Measurements from ENCODE around the gene FRY.

The FRY gene

GRCh38 chr13:32265726-32266125 is 234.2 kb downstream of the FRY start:
- no peak for DNase-seq (ENCODE audit: low read depth in 1 of 2, low spot score in 1 of 2)
- H3K4me3 ChIP-seq (replicated peaks; ENCODE audit: insufficient read depth, low read length): no peak overlapping the region
- no peak for TF ChIP-seq SPI1 (IDR thresholded peaks at IDR 0.05; ENCODE audit: borderline replicate concordance, low read depth)
- no peak for TF ChIP-seq POLR2AphosphoS5 (IDR thresholded peaks at IDR 0.05; ENCODE audit: low read depth)
- no peak for TF ChIP-seq REST (IDR thresholded peaks at IDR 0.05; ENCODE audit: insufficient replicate concordance, low read depth)
- TF ChIP-seq GABPA (IDR thresholded peaks at IDR 0.05; ENCODE audit: low read depth): no peak
- TF ChIP-seq CTCF (IDR thresholded peaks at IDR 0.05; ENCODE audit: insufficient read depth, low read length): no peak
- H3K27ac ChIP-seq (replicated peaks): no peak overlapping the region
- no peaks in the 10 kb centered on the region for H3K27me3 ChIP-seq (ENCODE audit: insufficient read depth, poor library complexity, severe bottlenecking)

GRCh38 chr13:32266130-32266529 is 234.6 kb downstream of the FRY start:
- no peak for DNase-seq (ENCODE audit: low read depth in 1 of 2, low spot score in 1 of 2)
- H3K27ac ChIP-seq (replicated peaks): no peak overlapping the region
- no peak overlapping the region for H3K4me3 ChIP-seq (replicated peaks; ENCODE audit: insufficient read depth, low read length)
- H3K27me3 ChIP-seq (ENCODE audit: insufficient read depth, poor library complexity, severe bottlenecking): no peaks in the 10 kb centered on the region
- TF ChIP-seq SPI1 (IDR thresholded peaks at IDR 0.05; ENCODE audit: borderline replicate concordance, low read depth) (no peak), POLR2AphosphoS5 (IDR thresholded peaks at IDR 0.05; ENCODE audit: low read depth) (no peak), CTCF (IDR thresholded peaks at IDR 0.05; ENCODE audit: insufficient read depth, low read length) (no peak), GABPA (IDR thresholded peaks at IDR 0.05; ENCODE audit: low read depth) (no peak), REST (IDR thresholded peaks at IDR 0.05; ENCODE audit: insufficient replicate concordance, low read depth) (no peak)

DNA sequence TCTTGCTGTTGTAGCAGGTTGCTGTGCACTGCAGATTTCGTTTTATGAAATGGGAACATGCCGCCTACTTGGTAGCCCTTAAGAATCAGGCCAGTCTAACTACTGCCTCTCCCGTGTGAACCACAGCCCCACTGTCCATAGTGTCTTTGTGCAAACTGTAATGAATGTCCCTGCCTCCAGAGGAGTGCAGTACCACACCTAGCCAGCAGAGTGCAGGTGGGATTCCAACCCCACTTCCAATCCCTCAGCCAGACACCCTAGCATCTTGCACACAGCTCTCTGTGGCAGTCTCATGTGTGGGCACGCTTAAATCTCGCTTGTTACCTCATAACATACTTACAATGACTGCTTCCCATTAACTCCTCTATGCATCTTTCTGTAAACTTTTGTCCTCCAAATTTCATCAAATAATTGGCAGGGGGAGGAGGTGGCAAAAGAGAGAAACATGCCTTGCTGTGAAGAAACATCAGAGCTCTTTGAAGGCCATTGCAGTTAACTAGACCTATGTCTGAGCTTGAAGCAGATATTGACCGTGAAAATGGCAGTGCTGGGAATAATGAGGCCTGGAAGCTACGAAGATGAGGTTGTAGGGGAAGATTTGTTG is 236.4 kb downstream of the FRY start:
- Histone ChIP-seq H3K4me3 (replicated peaks; ENCODE audit: insufficient read depth, low read length) (no peak overlapping the region), H3K27ac (replicated peaks) (no peak overlapping the region), H3K27me3 (ENCODE audit: insufficient read depth, poor library complexity, severe bottlenecking) (no peaks in the 10 kb centered on the region)
- TF ChIP-seq POLR2AphosphoS5 (IDR thresholded peaks at IDR 0.05; ENCODE audit: low read depth) (no peak), REST (IDR thresholded peaks at IDR 0.05; ENCODE audit: insufficient replicate concordance, low read depth) (no peak), SPI1 (IDR thresholded peaks at IDR 0.05; ENCODE audit: borderline replicate concordance, low read depth) (no peak), CTCF (IDR thresholded peaks at IDR 0.05; ENCODE audit: insufficient read depth, low read length) (no peak), GABPA (IDR thresholded peaks at IDR 0.05; ENCODE audit: low read depth) (no peak)
- no peak for DNase-seq (ENCODE audit: low read depth in 1 of 2, low spot score in 1 of 2)

Measured in HL-60 (cell line).